ENCODE data around the gene B9D1.

- TF ChIP-seq CTCF (IDR thresholded peaks at IDR 0.05; ENCODE audit: low read depth, low read length) (no peak), EZH2phosphoT487 (IDR thresholded peaks at IDR 0.05; ENCODE audit: low read depth) (no peak)
Observed at GRCh38 chr17:19364699-19365498, 2.4 kb upstream of the B9D1 start.

Data from OCI-LY3 (cell line).